Myometrial cell (primary cell): ENCODE results near the gene DES. TPM values are rescaled to one million over a fixed set of nuclear protein-coding genes. Genes with fewer than 3 reads are reported as not detected.

ENCODE experiments used
- total RNA-seq: library from RNA; depleted of rRNA; stranded (reverse); fragments of >200 nt; gene quantifications from 2 replicates; pipeline ENCODE4 v1.2.3, GENCODE V29; 2015

Gene DES
- total RNA-seq: 83.3 and 119 TPM in 2 replicates

GRCh38 chr2:219418155-219419011 lies at the start of gene DES:
Gene DES (plus strand): TSS chr2:219418377. CDS start chr2:219418463, 86 bp downstream.

GRCh38 chr2:219387306-219388120 lies 30.7 kb upstream of the DES start, which contains the start of gene DNPEP:
Gene DNPEP (minus strand): TSS chr2:219387912. CDS start chr2:219387794, 118 bp downstream.

GRCh38 chr2:219434718-219435525 lies 16.7 kb downstream of the DES start, which contains the start of gene SPEG:
Gene SPEG (plus strand): TSS chr2:219434843. CDS start chr2:219434978, 135 bp downstream.

Other genes with a start within 250 kb of the DES start
- gene SLC23A3, start 248.3 kb upstream of the DES start, total RNA-seq: not detected in 2 replicates
- gene CNPPD1, start 241.5 kb upstream of the DES start, total RNA-seq: 32.3 and 39.0 TPM in 2 replicates
- 55.8 and 78.7 TPM in 2 replicates for gene RETREG2, start 240.1 kb upstream of the DES start, total RNA-seq
- gene ZFAND2B, start 211.6 kb upstream of the DES start, total RNA-seq: 30.3 and 42.7 TPM in 2 replicates
- gene ABCB6, start 199.4 kb upstream of the DES start, total RNA-seq: 12.7 and 13.1 TPM in 2 replicates
- 49.9 and 58.3 TPM in 2 replicates for gene ATG9A, start 188.7 kb upstream of the DES start, total RNA-seq
- 16.1 and 30.6 TPM in 2 replicates for gene ANKZF1, start 188.6 kb upstream of the DES start, total RNA-seq
- 25.1 and 25.5 TPM in 2 replicates for gene GLB1L, start 172.9 kb upstream of the DES start, total RNA-seq
- 18.8 and 23.4 TPM in 2 replicates for gene STK16, start 172.9 kb upstream of the DES start, total RNA-seq
- gene TUBA4B, start 165.1 kb upstream of the DES start, total RNA-seq: not detected in 2 replicates
- gene TUBA4A, start 164.5 kb upstream of the DES start, total RNA-seq: 11.3 and 19.0 TPM in 2 replicates
- gene DNAJB2, start 139.0 kb upstream of the DES start, total RNA-seq: 30.0 and 37.2 TPM in 2 replicates
- 1.2 and 1.7 TPM in 2 replicates for gene PTPRN, start 109.0 kb upstream of the DES start, total RNA-seq
- gene RESP18, start 85.6 kb upstream of the DES start, total RNA-seq: not detected in 2 replicates
- 55.9 and 67.2 TPM in 2 replicates for gene DNPEP, start 30.5 kb upstream of the DES start, total RNA-seq
- gene SPEG, start 16.5 kb downstream of the DES start, total RNA-seq: 11.8 and 17.4 TPM in 2 replicates
- gene GMPPA, start 80.5 kb downstream of the DES start, total RNA-seq: 88.4 and 110 TPM in 2 replicates
- gene ASIC4, start 96.1 kb downstream of the DES start, total RNA-seq: not detected in 2 replicates
- 297 and 310 TPM in 2 replicates for gene CHPF, start 125.4 kb downstream of the DES start, total RNA-seq
- gene TMEM198, start 125.7 kb downstream of the DES start, total RNA-seq: 0.53 and 3.5 TPM in 2 replicates
- gene OBSL1, start 153.2 kb downstream of the DES start, total RNA-seq: 51.3 and 52.1 TPM in 2 replicates
- gene INHA, start 153.9 kb downstream of the DES start, total RNA-seq: not detected in 2 replicates
- 13.0 and 14.4 TPM in 2 replicates for gene STK11IP, start 179.5 kb downstream of the DES start, total RNA-seq
- gene SLC4A3, start 209.3 kb downstream of the DES start, total RNA-seq: 5.5 and 5.7 TPM in 2 replicates